HL-60 (cell line): ENCODE results near the gene HHLA2.

Experiments used
- CTCF ChIP-seq: IDR thresholded peaks from one replicate; pipeline ENCODE4 v1.5.1; 2011; ENCODE audit warnings: low read length, control low read depth, inconsistent platforms; ENCODE audit not compliant: insufficient read depth
- GABPA ChIP-seq: IDR thresholded peaks from 2 replicates; pipeline ENCODE4 v1.6.1; 2012; ENCODE audit warnings: low read depth
- REST ChIP-seq: IDR thresholded peaks from 2 replicates; pipeline ENCODE4 v1.6.1; 2012; ENCODE audit warnings: low read depth; ENCODE audit not compliant: insufficient replicate concordance
- SPI1 ChIP-seq: IDR thresholded peaks from 2 replicates; pipeline ENCODE4 v1.6.1; 2012; ENCODE audit warnings: low read depth, mild to moderate bottlenecking, borderline replicate concordance

- no peak for TF ChIP-seq CTCF
- TF ChIP-seq REST = no peak
- peak; percentile 91 for TF ChIP-seq SPI1
- no peak for TF ChIP-seq GABPA
Observed at GRCh38 chr3:108345492-108346205, 49.3 kb downstream of the HHLA2 start.
